Subcutaneous adipose tissue (tissue), 4 donors: ENCODE data around the gene CCDC174. TPM values are rescaled to one million over a fixed set of nuclear protein-coding genes. Genes with fewer than 3 reads are reported as not detected.

ENCODE experiments used
- total RNA-seq, 4 donors: library from RNA; depleted of rRNA; stranded (reverse); fragments of >200 nt; gene quantifications; one replicate each; pipeline ENCODE4 v1.1.0, GENCODE V29; 2016
- TF ChIP-seq, protein P1 (sequence below): fragments of 450-650 bp; IDR thresholded peaks from one replicate; pipeline ENCODE4 v1.5.1; 2016; ENCODE audit warnings: low read depth, mild to moderate bottlenecking, control low read depth, antibody characterized with exemption, moderate library complexity

Gene CCDC174
- total RNA-seq, 4 donors from 2014 or later: 16.0 to 36.1 (median 18.9) TPM

DNA sequence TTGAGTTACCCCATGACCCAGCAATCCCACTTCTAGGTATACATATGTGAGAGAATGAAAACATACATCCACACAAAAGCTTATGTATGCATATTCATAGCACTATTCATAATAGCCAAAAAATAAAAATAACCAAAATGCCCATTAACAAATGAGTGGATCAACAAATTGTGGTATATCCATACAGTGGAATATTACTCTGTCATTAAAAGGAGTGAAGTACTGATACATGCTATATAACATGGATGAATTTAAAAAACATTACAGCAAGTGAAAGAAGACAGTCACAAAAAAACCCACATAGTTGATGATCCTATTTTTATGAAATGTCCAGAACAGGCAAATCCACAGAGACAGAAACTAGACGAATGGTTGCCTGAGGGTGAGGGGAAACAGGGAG, 28.6 kb downstream of the CCDC174 start:
- TF ChIP-seq, protein P1, sequence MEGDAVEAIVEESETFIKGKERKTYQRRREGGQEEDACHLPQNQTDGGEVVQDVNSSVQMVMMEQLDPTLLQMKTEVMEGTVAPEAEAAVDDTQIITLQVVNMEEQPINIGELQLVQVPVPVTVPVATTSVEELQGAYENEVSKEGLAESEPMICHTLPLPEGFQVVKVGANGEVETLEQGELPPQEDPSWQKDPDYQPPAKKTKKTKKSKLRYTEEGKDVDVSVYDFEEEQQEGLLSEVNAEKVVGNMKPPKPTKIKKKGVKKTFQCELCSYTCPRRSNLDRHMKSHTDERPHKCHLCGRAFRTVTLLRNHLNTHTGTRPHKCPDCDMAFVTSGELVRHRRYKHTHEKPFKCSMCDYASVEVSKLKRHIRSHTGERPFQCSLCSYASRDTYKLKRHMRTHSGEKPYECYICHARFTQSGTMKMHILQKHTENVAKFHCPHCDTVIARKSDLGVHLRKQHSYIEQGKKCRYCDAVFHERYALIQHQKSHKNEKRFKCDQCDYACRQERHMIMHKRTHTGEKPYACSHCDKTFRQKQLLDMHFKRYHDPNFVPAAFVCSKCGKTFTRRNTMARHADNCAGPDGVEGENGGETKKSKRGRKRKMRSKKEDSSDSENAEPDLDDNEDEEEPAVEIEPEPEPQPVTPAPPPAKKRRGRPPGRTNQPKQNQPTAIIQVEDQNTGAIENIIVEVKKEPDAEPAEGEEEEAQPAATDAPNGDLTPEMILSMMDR: no peak

DNA sequence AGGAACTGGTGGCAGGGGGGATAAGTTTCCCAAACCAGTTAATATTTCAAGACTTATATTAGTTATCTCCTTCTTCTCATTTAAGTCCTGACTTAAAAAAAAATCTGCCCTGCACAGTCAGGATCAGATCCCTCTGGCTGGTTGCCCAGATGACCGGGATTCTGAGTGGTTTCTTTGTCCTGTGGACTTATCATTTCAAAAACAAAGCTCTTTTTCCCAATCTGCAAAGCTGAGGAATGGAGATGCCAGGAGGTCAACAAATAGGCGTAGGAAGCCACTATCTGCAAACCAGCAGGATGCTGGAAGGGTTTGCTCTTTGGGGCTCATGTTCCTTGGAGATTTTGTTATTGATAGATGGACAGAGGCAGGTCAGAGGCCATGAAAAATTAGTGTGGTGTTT, 29.2 kb downstream of the CCDC174 start:
- TF ChIP-seq, protein P1: no peak

DNA sequence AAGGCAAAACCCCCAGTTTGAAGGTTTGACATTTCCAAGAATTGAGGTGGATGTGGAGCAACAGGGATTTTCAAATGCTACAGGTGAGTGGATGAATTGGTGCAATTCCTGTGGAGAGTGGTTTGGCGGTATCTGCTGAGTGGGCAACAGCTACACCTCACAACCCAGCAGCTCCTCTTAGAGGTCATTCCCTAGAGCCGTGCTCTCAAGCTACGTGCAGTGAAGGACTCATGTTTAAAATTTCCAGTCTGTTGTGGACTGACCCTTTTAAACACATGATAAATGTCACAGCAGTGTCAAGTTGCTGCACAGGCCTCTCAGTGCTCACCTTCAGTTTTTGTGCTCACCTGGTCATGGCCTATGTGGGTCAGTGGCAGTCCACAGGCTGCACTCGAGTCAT, 32.9 kb downstream of the CCDC174 start:
- TF ChIP-seq, protein P1: no peak

DNA sequence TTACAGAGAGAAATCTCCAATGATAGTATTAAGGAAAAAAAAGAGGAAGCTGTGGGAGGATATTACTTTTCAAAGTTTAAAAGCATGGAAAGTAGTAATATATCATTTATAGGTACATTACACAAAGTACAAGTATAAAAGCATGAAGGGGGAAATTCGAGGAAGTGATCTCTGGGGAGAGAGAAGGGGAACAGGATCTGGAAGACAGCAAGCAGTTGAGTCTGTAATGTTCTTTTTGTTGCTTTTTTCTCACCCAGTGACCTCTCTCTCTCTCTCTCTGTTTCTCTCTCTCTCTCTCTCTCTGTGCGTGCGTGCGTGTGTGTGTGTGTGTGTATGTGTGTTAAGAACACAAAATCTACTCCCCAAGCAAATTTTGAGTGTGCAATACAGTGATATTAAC, 33.6 kb downstream of the CCDC174 start:
- TF ChIP-seq, protein P1: no peak

DNA sequence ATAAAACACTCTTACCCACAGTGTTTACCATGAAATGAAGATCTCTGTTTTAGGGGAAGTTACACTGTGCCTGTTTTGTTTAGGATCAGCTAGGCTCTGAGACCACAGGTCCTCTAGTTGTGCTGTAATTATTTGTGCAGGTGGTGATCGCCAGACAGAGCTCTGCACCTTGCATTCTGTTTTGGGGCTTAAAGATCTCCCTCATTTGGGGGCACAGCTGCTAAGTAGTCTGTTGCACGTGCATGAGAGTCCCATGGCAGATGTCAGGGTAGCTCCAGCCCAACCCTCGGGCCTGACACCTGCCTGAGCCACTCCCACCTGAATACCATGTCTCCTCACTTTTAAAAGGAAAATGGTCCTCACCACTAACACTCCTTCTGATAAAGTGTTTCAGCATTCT, 35.8 kb downstream of the CCDC174 start:
- TF ChIP-seq, protein P1: no peak

DNA sequence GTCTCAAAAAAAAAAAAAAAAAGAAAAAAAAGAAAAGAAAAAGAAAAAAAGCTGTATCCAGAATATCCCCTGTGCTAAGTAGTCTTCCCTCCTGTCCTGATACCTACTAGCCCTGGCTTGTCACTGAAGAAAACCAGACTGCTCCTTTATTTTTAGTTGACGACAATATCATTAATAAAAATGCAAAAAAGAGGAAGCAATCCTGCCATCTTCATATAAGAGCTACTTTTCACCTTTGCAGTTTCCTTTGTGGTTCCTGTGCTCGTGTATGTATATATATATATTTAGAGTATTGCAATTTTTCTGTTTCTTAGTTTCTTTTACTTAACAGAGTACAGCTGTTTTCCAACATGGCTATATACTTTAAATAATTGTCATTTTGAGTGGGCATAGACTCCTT, 37.0 kb downstream of the CCDC174 start:
- TF ChIP-seq, protein P1: no peak

DNA sequence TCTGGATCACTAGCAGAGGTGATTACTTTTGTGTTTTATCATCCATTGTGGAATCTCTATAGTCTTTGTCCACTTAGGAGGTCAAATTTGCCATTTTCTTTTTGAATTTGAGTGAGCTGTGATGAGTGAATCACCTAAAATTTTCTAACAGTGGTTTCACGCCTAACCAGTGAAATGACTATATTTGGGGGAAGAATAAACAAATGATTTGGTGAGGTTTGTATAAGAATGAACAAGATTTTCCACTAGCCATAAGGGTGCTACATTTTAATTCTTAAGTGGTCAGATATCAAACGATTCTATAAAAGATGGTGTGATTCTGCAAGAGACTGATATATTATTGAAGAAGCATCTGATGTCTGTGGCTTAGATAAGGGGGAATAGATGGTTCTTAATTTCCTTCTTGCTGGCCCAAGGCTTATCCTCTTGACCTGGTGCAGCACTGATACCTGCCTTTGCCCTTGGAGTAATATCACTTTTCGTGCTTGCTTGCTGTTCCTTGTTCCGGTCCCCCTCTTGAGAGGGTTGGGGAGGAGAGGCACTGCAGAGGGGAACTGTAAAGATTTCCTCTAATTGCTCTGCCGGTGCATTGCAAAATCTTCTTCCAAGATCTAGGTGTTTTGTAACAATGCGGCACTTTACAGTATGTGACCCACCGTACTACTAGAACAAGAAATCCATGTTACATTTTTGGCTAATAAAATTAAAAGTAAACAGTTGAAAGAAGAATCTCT, 37.9 kb downstream of the CCDC174 start:
- TF ChIP-seq, protein P1: no peak
